Immature natural killer cell (primary cell): Measurements from ENCODE around the gene SPTSSA. TPM values are rescaled to one million over a fixed set of nuclear protein-coding genes. Genes with fewer than 3 reads are reported as not detected.

Source experiments
- DNase-seq, 3 donors: peaks; one replicate each; pipeline ENCODE4 v3.0.0; 2022; ENCODE audit warnings: mixed read lengths in 1 of 3
- H3K27ac Mint-ChIP-seq, 6 donors: one replicate each; pipeline ENCODE4 v1.8.0; 2020; ENCODE audit warnings: mixed read lengths in 6 of 6, mild to moderate bottlenecking in 5 of 6, inconsistent platforms in 4 of 6, moderate library complexity in 3 of 6
- H3K27me3 Mint-ChIP-seq, 3 donors: one replicate each; pipeline ENCODE4 v1.8.0; 2020 to 2021; ENCODE audit warnings: low read depth in 3 of 3, mild to moderate bottlenecking in 3 of 3, mixed read lengths in 3 of 3, moderate library complexity in 3 of 3, inconsistent platforms in 1 of 3
- H3K36me3 Mint-ChIP-seq, 3 donors: one replicate each; pipeline ENCODE4 v1.8.0; 2020; ENCODE audit warnings: mixed read lengths in 3 of 3, inconsistent platforms in 2 of 3, mild to moderate bottlenecking in 2 of 3
- H3K4me1 Mint-ChIP-seq, 2 donors: one replicate each; pipeline ENCODE4 v1.8.0; 2020; ENCODE audit warnings: inconsistent platforms in 2 of 2, mild to moderate bottlenecking in 2 of 2, mixed read lengths in 2 of 2, moderate library complexity in 1 of 2
- H3K4me3 Mint-ChIP-seq, 5 donors: one replicate each; pipeline ENCODE4 v1.8.0; 2020; ENCODE audit warnings: mild to moderate bottlenecking in 5 of 5, mixed read lengths in 5 of 5, inconsistent platforms in 3 of 5, moderate library complexity in 3 of 5
- H3K9me3 Mint-ChIP-seq, 6 donors: one replicate each; pipeline ENCODE4 v1.8.0; 2020; ENCODE audit warnings: mild to moderate bottlenecking in 6 of 6, mixed read lengths in 6 of 6, inconsistent platforms in 4 of 6, moderate library complexity in 3 of 6
- polyA plus RNA-seq, 3 donors: library from polyadenylated mRNA; unstranded; fragments of 300-500 nt; fragmentation: Illumina TruSeq; gene quantifications; one replicate each; pipeline ENCODE4 v1.2.3, GENCODE V29; 2021

Gene SPTSSA
- polyA plus RNA-seq, 3 donors from 2014 or later = 18.9 to 26.2 (median 21.9) TPM

- Mint-ChIP-seq H3K4me1 (peaks cover 20 to 23% of the 10 kb centered on the region in 2 donors), H3K4me3 (peak overlapping the region; percentile 82 to 95 (median 90)), H3K36me3 (no peaks in the 10 kb centered on the region), H3K27ac (peak overlapping the region; percentile 67 to 90 (median 86)), H3K9me3 (no peaks in the 10 kb centered on the region), H3K27me3 (peaks cover 0 to 3% (median 0%) of the 10 kb centered on the region in 3 donors)
- no peak for DNase-seq
Observed at GRCh38 chr14:34460841-34461240, 1.2 kb downstream of the SPTSSA start.

GRCh38 chr14:34460295-34460694 lies 1.7 kb downstream of the SPTSSA start:
- peaks cover 20 to 23% of the 10 kb centered on the region in 2 donors for H3K4me1 Mint-ChIP-seq
- H3K27ac Mint-ChIP-seq = no peak overlapping the region
- peaks cover 0 to 3% (median 0%) of the 10 kb centered on the region in 3 donors for H3K27me3 Mint-ChIP-seq
- H3K36me3 Mint-ChIP-seq = no peaks in the 10 kb centered on the region
- no peak for DNase-seq
- no peaks in the 10 kb centered on the region for H3K9me3 Mint-ChIP-seq
- H3K4me3 Mint-ChIP-seq = peak overlapping the region in 3 of 5 donors; percentile 82 to 95 (median 90)

GRCh38 chr14:34457186-34457585 lies 4.9 kb downstream of the SPTSSA start:
- no peaks in the 10 kb centered on the region for H3K36me3 Mint-ChIP-seq
- no peak overlapping the region for H3K27ac Mint-ChIP-seq
- H3K9me3 Mint-ChIP-seq = no peaks in the 10 kb centered on the region
- H3K4me3 Mint-ChIP-seq = no peak overlapping the region
- DNase-seq = no peak
- H3K27me3 Mint-ChIP-seq = peaks cover 0 to 2% (median 0%) of the 10 kb centered on the region in 3 donors
- H3K4me1 Mint-ChIP-seq = peaks cover 15 to 16% of the 10 kb centered on the region in 2 donors

GRCh38 chr14:34453226-34453625 lies 8.8 kb downstream of the SPTSSA start:
- H3K27ac Mint-ChIP-seq = no peak overlapping the region

GRCh38 chr14:34452258-34452822 lies 9.7 kb downstream of the SPTSSA start:
- Mint-ChIP-seq H3K9me3 (no peaks in the 10 kb centered on the region), H3K27ac (no peak overlapping the region), H3K27me3 (no peaks in the 10 kb centered on the region), H3K4me3 (no peak overlapping the region), H3K36me3 (peaks cover 0 to 2% (median 0%) of the 10 kb centered on the region in 3 donors), H3K4me1 (no peaks in the 10 kb centered on the region)
- no peak for DNase-seq

More at GRCh38 chr14:34453226-34453625, 8.8 kb downstream of the SPTSSA start:
- Mint-ChIP-seq H3K4me3 (no peak overlapping the region), H3K9me3 (no peaks in the 10 kb centered on the region), H3K36me3 (no peaks in the 10 kb centered on the region), H3K27me3 (no peaks in the 10 kb centered on the region), H3K4me1 (no peaks in the 10 kb centered on the region)
- DNase-seq = no peak

GRCh38 chr14:34450958-34451357 lies 11.1 kb downstream of the SPTSSA start:
- Mint-ChIP-seq H3K4me3 (no peak overlapping the region), H3K9me3 (no peaks in the 10 kb centered on the region), H3K36me3 (peaks cover 0 to 4% (median 0%) of the 10 kb centered on the region in 3 donors), H3K27me3 (no peaks in the 10 kb centered on the region), H3K4me1 (no peaks in the 10 kb centered on the region), H3K27ac (no peak overlapping the region)
- no peak for DNase-seq

- H3K27ac Mint-ChIP-seq = no peak overlapping the region
- no peak for DNase-seq
- no peaks in the 10 kb centered on the region for H3K27me3 Mint-ChIP-seq
- peaks cover 0 to 4% (median 0%) of the 10 kb centered on the region in 3 donors for H3K36me3 Mint-ChIP-seq
- no peaks in the 10 kb centered on the region for H3K4me1 Mint-ChIP-seq
- H3K4me3 Mint-ChIP-seq = no peak overlapping the region
- no peaks in the 10 kb centered on the region for H3K9me3 Mint-ChIP-seq
Observed at GRCh38 chr14:34450542-34450915, 11.5 kb downstream of the SPTSSA start.

GRCh38 chr14:34449819-34450541 lies 12.1 kb downstream of the SPTSSA start:
- Mint-ChIP-seq H3K36me3 (peaks cover 0 to 4% (median 0%) of the 10 kb centered on the region in 3 donors), H3K4me1 (no peaks in the 10 kb centered on the region), H3K27me3 (no peaks in the 10 kb centered on the region), H3K4me3 (no peak overlapping the region), H3K9me3 (no peaks in the 10 kb centered on the region), H3K27ac (no peak overlapping the region)
- no peak for DNase-seq

GRCh38 chr14:34439090-34439489 lies 22.9 kb downstream of the SPTSSA start:
- DNase-seq = no peak
- Mint-ChIP-seq H3K4me1 (peaks cover 8 to 29% of the 10 kb centered on the region in 2 donors), H3K27me3 (peaks cover 0 to 2% (median 1%) of the 10 kb centered on the region in 3 donors), H3K9me3 (peaks cover 0 to 3% (median 0%) of the 10 kb centered on the region in 6 donors), H3K36me3 (peaks cover 0 to 4% (median 0%) of the 10 kb centered on the region in 3 donors), H3K27ac (no peak overlapping the region), H3K4me3 (no peak overlapping the region)

GRCh38 chr14:34438438-34438837 lies 23.6 kb downstream of the SPTSSA start:
- peaks cover 8 to 29% of the 10 kb centered on the region in 2 donors for H3K4me1 Mint-ChIP-seq
- DNase-seq = no peak
- peaks cover 0 to 2% (median 1%) of the 10 kb centered on the region in 3 donors for H3K27me3 Mint-ChIP-seq
- peaks cover 0 to 4% (median 0%) of the 10 kb centered on the region in 3 donors for H3K36me3 Mint-ChIP-seq
- H3K9me3 Mint-ChIP-seq = peaks cover 0 to 3% (median 0%) of the 10 kb centered on the region in 6 donors
- no peak overlapping the region for H3K4me3 Mint-ChIP-seq
- H3K27ac Mint-ChIP-seq = no peak overlapping the region

GRCh38 chr14:34437729-34438080 lies 24.3 kb downstream of the SPTSSA start:
- Mint-ChIP-seq H3K4me3 (no peak overlapping the region), H3K9me3 (peaks cover 0 to 3% (median 0%) of the 10 kb centered on the region in 6 donors), H3K27ac (no peak overlapping the region), H3K36me3 (peaks cover 3 to 4% (median 4%) of the 10 kb centered on the region in 3 donors), H3K27me3 (peaks cover 0 to 2% (median 1%) of the 10 kb centered on the region in 3 donors), H3K4me1 (peaks cover 6 to 28% of the 10 kb centered on the region in 2 donors)
- DNase-seq = no peak

- DNase-seq = no peak
- Mint-ChIP-seq H3K4me1 (peaks cover 5 to 23% of the 10 kb centered on the region in 2 donors), H3K9me3 (peaks cover 0 to 3% (median 0%) of the 10 kb centered on the region in 6 donors), H3K36me3 (peaks cover 3 to 4% (median 4%) of the 10 kb centered on the region in 3 donors), H3K27me3 (peaks cover 0 to 2% (median under 1%) of the 10 kb centered on the region in 3 donors), H3K4me3 (no peak overlapping the region), H3K27ac (peak overlapping the region in 1 of 6 donors; percentile 47)
Observed at GRCh38 chr14:34436960-34437728, 24.9 kb downstream of the SPTSSA start.

GRCh38 chr14:34436118-34436905 lies 25.7 kb downstream of the SPTSSA start:
- Mint-ChIP-seq H3K9me3 (peaks cover 0 to 3% (median 0%) of the 10 kb centered on the region in 6 donors), H3K27ac (no peak overlapping the region), H3K36me3 (peaks cover 3 to 7% (median 4%) of the 10 kb centered on the region in 3 donors), H3K27me3 (peaks cover 0 to under 1% (median 0%) of the 10 kb centered on the region in 3 donors), H3K4me3 (no peak overlapping the region), H3K4me1 (peaks cover 5 to 15% of the 10 kb centered on the region in 2 donors)
- DNase-seq = no peak
